Colonic mucosa (tissue), 4 donors: ENCODE results near the gene EML5. TPM values are rescaled to one million over a fixed set of nuclear protein-coding genes. Genes with fewer than 3 reads are reported as not detected.

ENCODE experiments used
- DNase-seq: peaks from one replicate; pipeline ENCODE4 v3.0.0-alpha.2; 2020
- H3K27ac ChIP-seq: fragments of 200-600 bp; one replicate; pipeline ENCODE4 v1.8.0; 2021
- H3K27me3 ChIP-seq: fragments of 200-600 bp; one replicate; pipeline ENCODE4 v1.8.0; 2021
- H3K36me3 ChIP-seq: fragments of 200-600 bp; one replicate; pipeline ENCODE4 v1.8.0; 2021
- H3K4me1 ChIP-seq: fragments of 200-600 bp; one replicate; pipeline ENCODE4 v1.8.0; 2021; ENCODE audit warnings: mild to moderate bottlenecking
- H3K4me3 ChIP-seq: fragments of 200-600 bp; one replicate; pipeline ENCODE4 v1.8.0; 2021
- H3K9ac ChIP-seq, 2 donors: one replicate each; pipeline ENCODE4 v1.7.0; 2013; ENCODE audit warnings: control low read depth in 2 of 2, low read depth in 2 of 2, low read length in 2 of 2
- H3K9me3 ChIP-seq: fragments of 200-600 bp; one replicate; pipeline ENCODE4 v1.8.0; 2021
- intact Hi-C: fragments of 100-400 bp; cut with DNase I; formaldehyde crosslinking; loops from one replicate; pipeline ENCODE4 v1.14.1; 2022
- total RNA-seq, 2 donors: library from RNA; stranded (reverse); fragmentation: NEBNext Ultra II Directional in 1 of 2; extraction: Animal tissue kit (Norgen Biotek cat#: 25700) in 1 of 2; gene quantifications; one replicate each; pipeline ENCODE4 v1.2.1, GENCODE V29; 2021
- TF ChIP-seq, protein P1 (sequence below): fragments of 200-600 bp; IDR thresholded peaks from one replicate; pipeline ENCODE4 v1.8.0; 2022; ENCODE audit warnings: antibody characterized with exemption, mild to moderate bottlenecking
- donor health status: healthy.
- donor health status: DM: no; HTN: no; CAD: no.
- donor health status: DM: no; HTN: no; CAD: no.

EML5 gene
- total RNA-seq, 2 donors from 2014 or later: 0.93 to 1.2 TPM

DNA sequence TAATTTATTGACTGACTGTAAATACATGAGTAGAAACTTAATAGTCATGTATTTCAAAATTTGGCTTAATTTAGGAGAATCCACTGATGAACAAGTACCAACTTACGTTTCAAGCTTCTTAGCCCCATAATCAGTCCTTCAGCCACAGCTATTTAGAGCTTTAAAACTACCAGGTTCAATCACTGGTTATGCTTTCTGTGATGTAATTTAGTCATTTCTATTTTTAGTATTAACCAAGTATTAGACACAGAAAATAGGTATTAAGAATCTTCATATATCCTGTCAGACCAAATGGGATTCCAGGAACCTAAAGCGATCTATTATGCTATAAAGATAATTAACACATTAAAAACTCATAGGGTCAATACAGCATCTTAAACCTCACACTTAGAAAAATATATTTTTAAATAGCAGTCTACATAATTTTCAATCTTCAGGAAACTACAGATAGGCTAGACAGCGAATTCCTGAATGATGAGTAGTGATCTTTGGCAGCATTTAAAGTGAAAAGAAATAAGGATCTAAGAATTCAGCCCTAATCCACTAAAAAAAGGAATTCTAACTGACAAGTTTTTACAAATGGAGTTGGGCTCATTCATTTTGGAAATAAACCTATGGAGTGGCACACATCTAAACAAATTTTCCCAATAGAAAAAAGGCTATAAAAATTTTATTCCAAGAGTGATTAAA lies 178.4 kb downstream of the EML5 start:
- no peaks in the 10 kb centered on the region for H3K9me3 ChIP-seq
- H3K27me3 ChIP-seq: no peaks in the 10 kb centered on the region
- TF ChIP-seq, protein P1, sequence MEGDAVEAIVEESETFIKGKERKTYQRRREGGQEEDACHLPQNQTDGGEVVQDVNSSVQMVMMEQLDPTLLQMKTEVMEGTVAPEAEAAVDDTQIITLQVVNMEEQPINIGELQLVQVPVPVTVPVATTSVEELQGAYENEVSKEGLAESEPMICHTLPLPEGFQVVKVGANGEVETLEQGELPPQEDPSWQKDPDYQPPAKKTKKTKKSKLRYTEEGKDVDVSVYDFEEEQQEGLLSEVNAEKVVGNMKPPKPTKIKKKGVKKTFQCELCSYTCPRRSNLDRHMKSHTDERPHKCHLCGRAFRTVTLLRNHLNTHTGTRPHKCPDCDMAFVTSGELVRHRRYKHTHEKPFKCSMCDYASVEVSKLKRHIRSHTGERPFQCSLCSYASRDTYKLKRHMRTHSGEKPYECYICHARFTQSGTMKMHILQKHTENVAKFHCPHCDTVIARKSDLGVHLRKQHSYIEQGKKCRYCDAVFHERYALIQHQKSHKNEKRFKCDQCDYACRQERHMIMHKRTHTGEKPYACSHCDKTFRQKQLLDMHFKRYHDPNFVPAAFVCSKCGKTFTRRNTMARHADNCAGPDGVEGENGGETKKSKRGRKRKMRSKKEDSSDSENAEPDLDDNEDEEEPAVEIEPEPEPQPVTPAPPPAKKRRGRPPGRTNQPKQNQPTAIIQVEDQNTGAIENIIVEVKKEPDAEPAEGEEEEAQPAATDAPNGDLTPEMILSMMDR: no peak
- intact Hi-C loops: no loop called here
- no peak overlapping the region for H3K9ac ChIP-seq
- no peak overlapping the region for H3K27ac ChIP-seq
- H3K4me1 ChIP-seq: no peaks in the 10 kb centered on the region
- DNase-seq: no peak
- H3K36me3 ChIP-seq: peaks cover 4% of the 10 kb centered on the region
- H3K4me3 ChIP-seq: no peak overlapping the region

DNA sequence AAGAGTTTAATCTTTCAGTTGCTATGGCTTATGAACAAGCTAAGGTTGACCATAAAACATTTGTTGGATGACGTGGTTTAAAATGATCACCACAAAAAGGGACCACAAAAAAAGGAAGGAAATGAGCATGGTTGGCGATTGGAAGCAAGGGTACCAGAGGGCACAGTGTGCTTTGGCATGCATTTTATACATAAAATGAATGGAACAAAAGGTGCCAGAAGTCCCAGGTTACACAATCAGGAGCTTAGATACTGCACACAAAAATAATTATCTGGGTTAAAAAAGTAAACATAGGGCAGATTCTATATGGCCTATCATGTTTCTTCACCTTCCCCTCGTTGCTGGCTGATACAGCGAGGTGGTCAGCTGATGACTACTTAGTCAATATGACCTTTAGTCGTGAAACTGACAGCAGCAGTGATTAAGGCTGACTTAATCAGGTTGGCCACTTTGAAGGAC lies 179.2 kb downstream of the EML5 start:
- no peak for DNase-seq
- H3K4me3 ChIP-seq: no peak overlapping the region
- TF ChIP-seq, protein P1: no peak
- no peak overlapping the region for H3K27ac ChIP-seq
- no peaks in the 10 kb centered on the region for H3K4me1 ChIP-seq
- H3K36me3 ChIP-seq: peaks cover 4% of the 10 kb centered on the region
- no peak overlapping the region for H3K9ac ChIP-seq
- no peaks in the 10 kb centered on the region for H3K9me3 ChIP-seq
- no peaks in the 10 kb centered on the region for H3K27me3 ChIP-seq
- intact Hi-C loops: no loop called here

DNA sequence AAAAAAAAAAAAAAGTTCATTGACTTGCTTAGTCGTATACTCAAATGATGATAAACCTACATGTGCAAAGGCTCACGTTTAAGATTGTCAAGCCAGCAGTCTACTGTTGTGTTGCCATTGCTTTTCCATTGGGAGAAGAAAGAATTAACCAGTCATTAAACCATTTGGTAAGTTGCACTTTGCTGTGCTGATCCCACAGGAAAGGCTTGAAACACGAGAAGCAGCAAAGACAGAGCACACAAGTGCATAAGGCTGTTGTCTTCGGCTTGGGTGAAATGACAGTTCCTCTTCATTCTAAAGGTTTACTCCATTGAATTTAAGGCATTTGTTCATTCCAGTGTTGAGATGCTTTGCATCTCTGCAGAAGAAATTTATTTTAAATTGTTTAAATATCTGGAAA lies 179.8 kb downstream of the EML5 start:
- no peak for DNase-seq
- no peaks in the 10 kb centered on the region for H3K9me3 ChIP-seq
- no peaks in the 10 kb centered on the region for H3K4me1 ChIP-seq
- no peak overlapping the region for H3K9ac ChIP-seq
- H3K27me3 ChIP-seq: no peaks in the 10 kb centered on the region
- no peak overlapping the region for H3K4me3 ChIP-seq
- no peak overlapping the region for H3K27ac ChIP-seq
- intact Hi-C loops: no loop called here
- TF ChIP-seq, protein P1: no peak
- H3K36me3 ChIP-seq: peaks cover 4% of the 10 kb centered on the region

DNA sequence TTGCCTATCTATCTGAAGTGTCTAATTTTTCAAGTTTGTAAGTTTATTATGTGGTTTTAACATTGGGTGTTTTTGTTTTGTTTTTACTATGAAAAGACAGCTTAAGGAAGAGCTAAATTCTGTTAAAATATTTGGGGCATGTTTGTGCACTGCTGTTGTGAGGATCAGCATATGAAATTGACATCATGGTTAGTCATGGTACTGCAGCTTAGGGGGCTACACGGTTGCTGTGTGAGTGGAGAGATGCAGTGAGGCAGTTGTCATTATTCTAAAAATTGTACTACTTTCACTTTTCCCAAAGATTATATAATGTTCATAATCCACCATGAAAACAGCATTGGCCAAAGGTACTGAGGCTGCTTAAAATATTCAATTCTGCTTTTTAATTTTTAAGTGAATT lies 180.9 kb downstream of the EML5 start:
- DNase-seq: no peak
- TF ChIP-seq, protein P1: no peak
- H3K27ac ChIP-seq: no peak overlapping the region
- peaks cover 4% of the 10 kb centered on the region for H3K36me3 ChIP-seq
- no peak overlapping the region for H3K4me3 ChIP-seq
- no peaks in the 10 kb centered on the region for H3K4me1 ChIP-seq
- intact Hi-C loops: no loop called here
- no peaks in the 10 kb centered on the region for H3K27me3 ChIP-seq
- no peak overlapping the region for H3K9ac ChIP-seq
- H3K9me3 ChIP-seq: no peaks in the 10 kb centered on the region

DNA sequence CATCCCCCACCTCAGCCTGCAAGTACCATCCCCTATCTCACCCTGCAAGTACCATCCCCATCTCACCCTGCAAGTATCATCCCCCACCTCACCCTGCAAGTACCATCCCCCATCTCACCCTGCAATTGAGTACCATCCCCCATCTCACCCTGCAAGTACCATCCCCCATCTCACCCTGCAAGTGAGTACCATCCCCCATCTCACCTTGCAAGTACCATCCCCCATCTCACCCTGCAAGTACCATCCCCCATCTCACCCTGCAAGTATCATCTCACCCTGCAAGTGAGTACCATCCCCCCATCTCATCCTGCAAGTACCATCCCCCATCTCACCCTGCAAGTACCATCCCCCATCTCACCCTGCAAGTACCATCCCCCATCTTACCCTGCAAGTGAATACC lies 184.9 kb downstream of the EML5 start:
- TF ChIP-seq, protein P1: no peak
- Histone ChIP-seq H3K4me1 (no peaks in the 10 kb centered on the region), H3K36me3 (peaks cover 4% of the 10 kb centered on the region), H3K4me3 (no peak overlapping the region), H3K27me3 (no peaks in the 10 kb centered on the region), H3K9me3 (no peaks in the 10 kb centered on the region), H3K9ac (no peak overlapping the region), H3K27ac (no peak overlapping the region)
- intact Hi-C loops: no loop called here
- no peak for DNase-seq
